ENCODE measurements around the gene FBXL5. TPM values are rescaled to one million over a fixed set of nuclear protein-coding genes. Genes with fewer than 3 reads are reported as not detected.
A peak's percentile ranks its signal among the peaks of the same experiment; 100 is the strongest.
"Not testable (repeated sequence)": the region's sequence is repeated elsewhere in the genome, so short reads cannot be mapped to it uniquely, and the experiment has no call there.

FBXL5 gene
- total and polyA plus RNA-seq, 3 experiments from 2014 or later: 25.1 to 94.5 (median 27.6) TPM

- H3K27ac Mint-ChIP-seq; H3K36me3 ChIP-seq (ENCODE audit: insufficient read depth, low read length); POLR2A ChIA-PET; H3K4me3 ChIP-seq (ENCODE audit: low read length); H3K9me3 ChIP-seq (ENCODE audit: low read length); H3K4me1 ChIP-seq (ENCODE audit: insufficient read depth, low read length); H3K27me3 Mint-ChIP-seq; H3K27me3 ChIP-seq (ENCODE audit: insufficient read depth, low read length, poor library complexity, severe bottlenecking); H3K27ac ChIP-seq (ENCODE audit: low read depth, low read length); CTCF ChIA-PET; DNase-seq; H3K4me3 Mint-ChIP-seq: not testable (repeated sequence)
- Mint-ChIP-seq H3K4me1 (peaks cover 32 to 71% (median 50%) of the 10 kb centered on the region in 3 donors), H3K9me3 (peaks cover 0 to 24% (median 18%) of the 10 kb centered on the region in 5 donors), H3K36me3 (peaks cover 34 to 66% (median 63%) of the 10 kb centered on the region in 3 donors)
Observed at GRCh38 chr4:15617407-15617806, 37.8 kb downstream of the FBXL5 start.

- CTCF ChIA-PET; H3K27me3 Mint-ChIP-seq; H3K4me3 ChIP-seq (ENCODE audit: low read length); H3K4me1 ChIP-seq (ENCODE audit: insufficient read depth, low read length); H3K9me3 ChIP-seq (ENCODE audit: low read length); H3K27ac ChIP-seq (ENCODE audit: low read depth, low read length); H3K27me3 ChIP-seq (ENCODE audit: insufficient read depth, low read length, poor library complexity, severe bottlenecking); H3K36me3 ChIP-seq (ENCODE audit: insufficient read depth, low read length); H3K4me3 Mint-ChIP-seq; POLR2A ChIA-PET; H3K27ac Mint-ChIP-seq; DNase-seq: not testable (repeated sequence)
- Mint-ChIP-seq H3K9me3 (peaks cover 0 to 12% (median 10%) of the 10 kb centered on the region in 5 donors), H3K36me3 (peaks cover 26 to 68% (median 40%) of the 10 kb centered on the region in 3 donors), H3K4me1 (peaks cover 22 to 63% (median 52%) of the 10 kb centered on the region in 3 donors)
Observed at GRCh38 chr4:15614891-15615290, 40.3 kb downstream of the FBXL5 start.

- Histone ChIP-seq H3K4me3 (ENCODE audit: low read length) (no peak overlapping the region), H3K36me3 (ENCODE audit: insufficient read depth, low read length) (no peaks in the 10 kb centered on the region), H3K27me3 (ENCODE audit: insufficient read depth, low read length, poor library complexity, severe bottlenecking) (no peaks in the 10 kb centered on the region), H3K9me3 (ENCODE audit: low read length) (no peaks in the 10 kb centered on the region), H3K27ac (ENCODE audit: low read depth, low read length) (no peak overlapping the region), H3K4me1 (ENCODE audit: insufficient read depth, low read length) (no peaks in the 10 kb centered on the region)
- no peaks in the 10 kb centered on the region for H3K27me3 Mint-ChIP-seq
- H3K27ac Mint-ChIP-seq: no peak overlapping the region
- no peak for DNase-seq
- ChIA-PET CTCF (no interaction called here), POLR2A (no interaction called here)
- no peak overlapping the region for H3K4me3 Mint-ChIP-seq
- peaks cover 0 to 2% (median 0%) of the 10 kb centered on the region in 5 donors for H3K9me3 Mint-ChIP-seq
- peaks cover 17 to 55% (median 23%) of the 10 kb centered on the region in 3 donors for H3K36me3 Mint-ChIP-seq
- peaks cover 25 to 55% (median 47%) of the 10 kb centered on the region in 3 donors for H3K4me1 Mint-ChIP-seq
Observed at GRCh38 chr4:15612136-15612535, 43.0 kb downstream of the FBXL5 start.

- no peak for DNase-seq
- Histone ChIP-seq H3K36me3 (ENCODE audit: insufficient read depth, low read length) (no peaks in the 10 kb centered on the region), H3K4me3 (ENCODE audit: low read length) (no peak overlapping the region), H3K27ac (ENCODE audit: low read depth, low read length) (no peak overlapping the region), H3K4me1 (ENCODE audit: insufficient read depth, low read length) (no peaks in the 10 kb centered on the region), H3K27me3 (ENCODE audit: insufficient read depth, low read length, poor library complexity, severe bottlenecking) (no peaks in the 10 kb centered on the region), H3K9me3 (ENCODE audit: low read length) (no peaks in the 10 kb centered on the region)
- Mint-ChIP-seq H3K9me3 (no peaks in the 10 kb centered on the region), H3K36me3 (peaks cover 11 to 50% (median 17%) of the 10 kb centered on the region in 3 donors), H3K4me1 (peaks cover 18 to 46% (median 39%) of the 10 kb centered on the region in 3 donors), H3K27me3 (no peaks in the 10 kb centered on the region), H3K27ac (no peak overlapping the region), H3K4me3 (no peak overlapping the region)
- POLR2A ChIA-PET: no interaction called here
- CTCF ChIA-PET: interaction anchor here (1.3 kb wide), 1 partner anchor 40 kb away, joined by 3 read pairs; no protein-coding TSS in a partner anchor
Observed at GRCh38 chr4:15610855-15611254, 44.3 kb downstream of the FBXL5 start.

GRCh38 chr4:15605537-15605936, 49.6 kb downstream of the FBXL5 start:
- H3K4me3 ChIP-seq (ENCODE audit: low read length): no peak overlapping the region
- Mint-ChIP-seq H3K9me3 (no peaks in the 10 kb centered on the region), H3K36me3 (peaks cover 13 to 65% (median 35%) of the 10 kb centered on the region in 3 donors), H3K27ac (peak overlapping the region in 1 of 8 donors; percentile 44), H3K27me3 (no peaks in the 10 kb centered on the region), H3K4me3 (no peak overlapping the region), H3K4me1 (peaks cover 8 to 23% (median 8%) of the 10 kb centered on the region in 3 donors)
- H3K27me3 ChIP-seq (ENCODE audit: insufficient read depth, low read length, poor library complexity, severe bottlenecking): no peaks in the 10 kb centered on the region
- no peaks in the 10 kb centered on the region for H3K9me3 ChIP-seq (ENCODE audit: low read length)
- CTCF ChIA-PET: no interaction called here
- H3K4me1 ChIP-seq (ENCODE audit: insufficient read depth, low read length): no peaks in the 10 kb centered on the region
- H3K27ac ChIP-seq (ENCODE audit: low read depth, low read length): no peak overlapping the region
- POLR2A ChIA-PET: no interaction called here
- no peak for DNase-seq
- H3K36me3 ChIP-seq (ENCODE audit: insufficient read depth, low read length): peaks cover 6% of the 10 kb centered on the region

- H3K36me3 ChIP-seq (ENCODE audit: insufficient read depth, low read length): peaks cover 6% of the 10 kb centered on the region
- Mint-ChIP-seq H3K27ac (peak overlapping the region in 1 of 8 donors; percentile 64), H3K27me3 (no peaks in the 10 kb centered on the region), H3K4me1 (no peaks in the 10 kb centered on the region), H3K9me3 (no peaks in the 10 kb centered on the region), H3K36me3 (peaks cover 13 to 60% (median 34%) of the 10 kb centered on the region in 3 donors), H3K4me3 (no peak overlapping the region)
- DNase-seq: no peak
- ChIA-PET CTCF (no interaction called here), POLR2A (no interaction called here)
- H3K9me3 ChIP-seq (ENCODE audit: low read length): no peaks in the 10 kb centered on the region
- H3K4me3 ChIP-seq (ENCODE audit: low read length): no peak overlapping the region
- no peaks in the 10 kb centered on the region for H3K27me3 ChIP-seq (ENCODE audit: insufficient read depth, low read length, poor library complexity, severe bottlenecking)
- H3K4me1 ChIP-seq (ENCODE audit: insufficient read depth, low read length): no peaks in the 10 kb centered on the region
- H3K27ac ChIP-seq (ENCODE audit: low read depth, low read length): no peak overlapping the region
Observed at GRCh38 chr4:15601862-15602261, 53.3 kb downstream of the FBXL5 start.

GRCh38 chr4:15600176-15600575, 55.0 kb downstream of the FBXL5 start:
- CTCF ChIA-PET: no interaction called here
- no peaks in the 10 kb centered on the region for H3K9me3 Mint-ChIP-seq

GRCh38 chr4:15598644-15599043, 56.5 kb downstream of the FBXL5 start:
- no peaks in the 10 kb centered on the region for H3K4me1 ChIP-seq (ENCODE audit: insufficient read depth, low read length)
- Mint-ChIP-seq H3K36me3 (peaks cover 7 to 34% (median 22%) of the 10 kb centered on the region in 3 donors), H3K9me3 (no peaks in the 10 kb centered on the region), H3K27ac (no peak overlapping the region), H3K4me3 (no peak overlapping the region), H3K4me1 (no peaks in the 10 kb centered on the region), H3K27me3 (no peaks in the 10 kb centered on the region)
- ChIA-PET CTCF (interaction anchor here (1.1 to 1.4 kb wide), 3 partner anchors 13 to 32 kb away, joined by 3 read pairs; no protein-coding TSS in a partner anchor), POLR2A (no interaction called here)
- H3K27me3 ChIP-seq (ENCODE audit: insufficient read depth, low read length, poor library complexity, severe bottlenecking): no peaks in the 10 kb centered on the region
- no peak for DNase-seq
- no peaks in the 10 kb centered on the region for H3K9me3 ChIP-seq (ENCODE audit: low read length)
- no peak overlapping the region for H3K4me3 ChIP-seq (ENCODE audit: low read length)
- H3K36me3 ChIP-seq (ENCODE audit: insufficient read depth, low read length): no peaks in the 10 kb centered on the region
- H3K27ac ChIP-seq (ENCODE audit: low read depth, low read length): no peak overlapping the region

More at GRCh38 chr4:15600176-15600575, 55.0 kb downstream of the FBXL5 start:
- no peaks in the 10 kb centered on the region for H3K27me3 ChIP-seq (ENCODE audit: insufficient read depth, low read length, poor library complexity, severe bottlenecking)
- POLR2A ChIA-PET: no interaction called here
- DNase-seq: no peak
- H3K4me1 ChIP-seq (ENCODE audit: insufficient read depth, low read length): no peaks in the 10 kb centered on the region
- H3K4me3 ChIP-seq (ENCODE audit: low read length): no peak overlapping the region
- H3K4me1 Mint-ChIP-seq: no peaks in the 10 kb centered on the region
- H3K27me3 Mint-ChIP-seq: no peaks in the 10 kb centered on the region
- H3K27ac ChIP-seq (ENCODE audit: low read depth, low read length): no peak overlapping the region
- no peak overlapping the region for H3K27ac Mint-ChIP-seq
- H3K9me3 ChIP-seq (ENCODE audit: low read length): no peaks in the 10 kb centered on the region
- peaks cover 7 to 48% (median 28%) of the 10 kb centered on the region in 3 donors for H3K36me3 Mint-ChIP-seq
- H3K4me3 Mint-ChIP-seq: no peak overlapping the region
- no peaks in the 10 kb centered on the region for H3K36me3 ChIP-seq (ENCODE audit: insufficient read depth, low read length)

Measured in CD8-positive, alpha-beta memory T cell (primary cell).